Type B pancreatic cell (in vitro differentiated cells): Measurements from ENCODE around the gene BCAS3. TPM values are rescaled to one million over a fixed set of nuclear protein-coding genes. Genes with fewer than 3 reads are reported as not detected.

Source experiments
- total RNA-seq: library from RNA; stranded (reverse); gene quantifications from 2 replicates; pipeline ENCODE4 v1.2.1, GENCODE V29; 2021; ENCODE audit warnings: low replicate concordance

The BCAS3 gene
- total RNA-seq, 1 donor from 2014 or later: 23.0 TPM

Other genes starting within 250 kb of the BCAS3 start
- 44.8 and 66.4 TPM in 2 replicates for gene APPBP2, start 151.6 kb upstream of the BCAS3 start, total RNA-seq
- 24.1 and 25.4 TPM in 2 replicates for gene PPM1D, start 77.7 kb upstream of the BCAS3 start, total RNA-seq